ENCODE data around the gene SEC23B. TPM values are rescaled to one million over a fixed set of nuclear protein-coding genes. Genes with fewer than 3 reads are reported as not detected.

SEC23B gene
- total RNA-seq, 2 donors from 2014 or later, result 31.2 to 32.3 TPM

DNA sequence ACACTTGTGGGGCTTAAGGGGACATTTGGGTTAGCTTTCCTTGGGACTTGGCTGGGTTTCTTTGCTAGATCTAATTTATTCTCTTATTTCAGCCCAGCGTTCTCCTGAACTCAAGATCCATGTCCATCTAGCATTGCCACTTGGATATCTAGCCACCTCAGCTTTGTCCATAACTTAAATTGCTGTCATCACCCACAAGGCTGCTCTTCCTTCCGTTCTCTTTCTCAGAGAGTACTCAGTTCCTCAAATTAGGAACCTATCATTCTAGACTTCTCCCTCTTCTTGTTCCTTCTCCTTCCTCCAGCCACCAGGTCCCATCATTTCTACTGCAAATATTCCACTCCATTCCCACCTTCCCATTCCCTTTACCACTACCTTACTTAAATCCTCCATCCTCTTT, 63.8 kb downstream of the SEC23B start:
- no peak for DNase-seq (ENCODE audit: low spot score)
- intact Hi-C loops (cut with DNase I), result no loop called here

- intact Hi-C loops (cut with DNase I), result no loop called here
- no peak for DNase-seq (ENCODE audit: low spot score)
These were observed 70.2 kb downstream of the SEC23B start for GRCh38 chr20:18577942-18578341.

DNA sequence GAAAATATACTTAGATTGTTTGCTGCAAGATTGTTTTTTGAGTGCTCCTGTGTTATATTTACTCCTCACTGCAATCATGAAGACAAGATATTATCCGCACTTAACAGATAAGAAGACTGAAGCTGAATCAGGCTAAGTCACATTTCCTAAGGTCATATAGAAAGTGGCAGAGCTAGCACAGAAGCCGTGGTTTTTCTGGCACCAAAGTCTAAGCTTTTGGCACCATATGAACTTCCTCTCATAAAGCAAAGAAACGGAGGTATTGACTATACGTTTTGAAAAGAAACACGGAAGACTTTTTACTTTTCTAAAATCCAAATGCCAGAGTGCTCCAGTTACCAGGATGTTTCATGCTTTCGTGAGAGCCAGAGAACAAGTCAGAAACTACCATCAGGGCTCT, 70.8 kb downstream of the SEC23B start:
- DNase-seq (ENCODE audit: low spot score), result no peak
- intact Hi-C loops (cut with DNase I), result no loop called here

DNA sequence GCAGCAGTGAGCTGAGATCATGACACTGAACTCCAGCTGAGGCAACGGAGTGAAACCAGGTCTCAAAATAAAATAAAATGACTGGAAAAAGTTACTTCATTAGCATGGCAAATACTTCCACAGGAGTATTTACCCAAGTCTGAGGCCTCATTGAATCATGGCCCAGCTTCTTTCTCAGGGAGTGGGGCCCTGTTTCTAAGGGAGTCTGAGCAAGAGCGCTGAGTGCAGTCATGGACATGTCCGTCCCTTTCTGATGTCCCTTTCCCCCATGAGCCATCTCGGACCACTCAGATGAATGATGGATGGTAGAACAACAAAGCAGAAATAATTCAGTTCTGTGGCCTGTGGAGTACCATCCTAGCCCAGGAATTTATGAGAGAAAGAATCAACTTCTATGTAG, 72.3 kb downstream of the SEC23B start:
- intact Hi-C loops (cut with DNase I), result no loop called here
- DNase-seq (ENCODE audit: low spot score), result no peak

GRCh38 chr20:18585134-18585533, 77.4 kb downstream of the SEC23B start:
- DNase-seq (ENCODE audit: low spot score), result no peak
- intact Hi-C loops (cut with DNase I), result no loop called here

DNA sequence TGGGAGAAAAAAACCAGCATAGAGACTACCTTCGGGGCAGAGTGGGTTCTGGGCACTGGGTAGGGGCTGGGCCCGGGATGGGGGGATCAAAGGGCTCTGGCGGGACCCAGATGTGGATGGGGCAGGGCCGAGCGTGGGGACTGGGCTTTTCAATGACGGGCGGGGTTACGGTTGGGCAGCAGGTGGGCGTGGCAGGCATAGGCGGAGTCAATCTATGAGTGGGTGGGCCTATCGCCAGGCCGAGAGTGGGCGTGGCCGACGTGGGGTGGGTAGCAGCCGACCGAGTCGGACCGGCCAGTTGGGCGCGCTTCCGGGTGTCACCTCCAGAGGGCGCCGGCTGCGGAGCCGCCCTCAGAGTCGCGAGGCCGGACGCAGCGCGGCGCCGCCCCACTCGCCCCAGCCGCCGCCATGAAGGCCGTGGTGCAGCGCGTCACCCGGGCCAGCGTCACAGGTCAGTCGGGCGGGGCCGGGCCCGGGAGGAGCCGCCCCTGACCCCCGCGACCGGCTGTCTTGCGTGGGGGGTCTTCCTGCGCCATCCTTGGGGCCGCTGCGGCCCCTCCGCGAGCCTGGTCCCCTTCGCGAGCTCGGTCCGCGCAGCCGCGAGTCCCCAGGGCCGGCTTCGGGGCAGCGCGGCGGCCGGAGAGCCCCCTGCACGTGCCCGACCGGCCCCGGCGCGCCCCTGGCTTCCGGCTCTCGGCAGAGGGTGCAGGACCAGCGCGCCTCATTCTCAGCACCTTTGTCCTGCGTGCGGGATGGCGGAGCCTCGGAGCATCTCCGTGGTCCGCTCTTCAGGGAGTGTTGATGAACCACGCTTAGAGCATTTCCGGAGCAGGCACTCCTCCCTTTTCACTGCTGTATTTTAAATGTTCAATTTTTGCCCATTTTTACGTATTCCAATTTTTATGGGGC, 80.2 kb downstream of the SEC23B start, which contains the start of gene DTD1:
Gene DTD1, plus strand, starts transcription at position 390 of the 909 bp plus-strand sequence. Its CDS starts 19 bp downstream, at position 409.
- intact Hi-C loops (cut with DNase I), result no loop called here
- DNase-seq (ENCODE audit: low spot score), result peak; percentile 99

- no peak for DNase-seq (ENCODE audit: low spot score)
- intact Hi-C loops (cut with DNase I), result no loop called here
These were observed 80.8 kb downstream of the SEC23B start for GRCh38 chr20:18588574-18588933.

GRCh38 chr20:18589941-18590674, 82.4 kb downstream of the SEC23B start:
- intact Hi-C loops (cut with DNase I), result no loop called here
- no peak for DNase-seq (ENCODE audit: low spot score)

DNA sequence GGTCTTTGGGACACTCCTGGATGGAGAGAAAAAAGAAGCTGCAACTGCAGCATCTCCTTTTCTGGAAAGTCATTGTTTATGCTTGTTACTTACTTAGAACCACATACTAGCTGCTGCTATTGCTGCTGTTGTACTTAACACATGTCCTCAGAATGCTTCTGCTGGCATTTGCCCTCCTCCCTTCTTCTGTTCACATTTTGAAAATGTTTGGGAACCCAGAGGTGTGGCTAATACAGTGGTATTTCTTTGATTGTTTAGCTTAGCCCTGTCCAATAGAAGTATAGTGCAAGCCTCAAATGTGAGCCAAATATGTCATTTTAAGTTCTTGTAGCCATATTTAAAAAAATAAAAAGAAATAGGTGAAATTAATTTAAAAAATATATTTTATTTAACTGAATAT, 88.5 kb downstream of the SEC23B start:
- no peak for DNase-seq (ENCODE audit: low spot score)
- intact Hi-C loops (cut with DNase I), result no loop called here

- no peak for DNase-seq (ENCODE audit: low spot score)
- intact Hi-C loops (cut with DNase I), result loop anchor here in 1 of 2 donors (10.0 kb wide), 1 partner anchor 1055 kb away; no protein-coding TSS in a partner anchor
These were observed 102.0 kb downstream of the SEC23B start for GRCh38 chr20:18609741-18610140.

Small RNA genes lying within 50 kb of the gene (microRNA-seq; reads per million reads assigned to microRNA genes)
- gene MIR3192 (ENCODE audit: borderline microRNAs expressed in 2 of 2), result 0.52 to 0.65 reads per million in 2 donors

Other genes with a start within 250 kb of the SEC23B start
- gene ZNF133, start 219.4 kb upstream of the SEC23B start, total RNA-seq, result 10 to 100 TPM in 1 of 2 donors, 1 to 10 TPM in 1; 8.6 to 12.6 TPM
- 1 to 10 TPM; 1.7 to 1.9 TPM for gene DZANK1, start 40.9 kb upstream of the SEC23B start, total RNA-seq
- 10 to 100 TPM in 1 of 2 donors, 1 to 10 TPM in 1; 9.2 to 10.3 TPM for gene POLR3F, start 40.5 kb upstream of the SEC23B start, total RNA-seq
- gene RBBP9, start 10.7 kb upstream of the SEC23B start, total RNA-seq, result 10 to 100 TPM; 15.0 to 17.3 TPM
- gene SMIM26, start 59.5 kb downstream of the SEC23B start, total RNA-seq, result 10 to 100 TPM; 52.9 to 55.4 TPM
- gene DTD1, start 80.1 kb downstream of the SEC23B start, total RNA-seq, result 10 to 100 TPM; 21.5 to 23.6 TPM

Data from posterior vena cava (tissue), 2 donors.